RWPE1 (cell line): ENCODE measurements around the gene SH3RF1.

Experiments used
- CTCF ChIA-PET: fragments of 350-600 bp; sonication (Branson Sonifier 250); formaldehyde crosslinking; extraction: SDS; loops from one replicate; lab custom pipeline; 2021; lab: Yijun Ruan, JAX
- POLR2A ChIA-PET: fragments of 400-600 bp; formaldehyde crosslinking; extraction: SDS; loops from one replicate; lab custom pipeline; 2020; ENCODE audit warnings: antibody characterized with exemption; ENCODE audit not compliant: low non-redundant PET; lab: Yijun Ruan, JAX
- DNase-seq: peaks from one replicate; pipeline ENCODE4 v3.0.0; 2012; ENCODE audit warnings: low spot score
- H3K27ac ChIP-seq: fragments of 450-650 bp; 2 replicates; pipeline ENCODE4 v1.5.1; 2017
- TF ChIP-seq, protein P1 (sequence below): fragments of 450-650 bp; conservative IDR thresholded peaks from 2 replicates; pipeline ENCODE4 v1.5.1; 2017; ENCODE audit warnings: low read depth, mild to moderate bottlenecking

Gene SH3RF1

DNA sequence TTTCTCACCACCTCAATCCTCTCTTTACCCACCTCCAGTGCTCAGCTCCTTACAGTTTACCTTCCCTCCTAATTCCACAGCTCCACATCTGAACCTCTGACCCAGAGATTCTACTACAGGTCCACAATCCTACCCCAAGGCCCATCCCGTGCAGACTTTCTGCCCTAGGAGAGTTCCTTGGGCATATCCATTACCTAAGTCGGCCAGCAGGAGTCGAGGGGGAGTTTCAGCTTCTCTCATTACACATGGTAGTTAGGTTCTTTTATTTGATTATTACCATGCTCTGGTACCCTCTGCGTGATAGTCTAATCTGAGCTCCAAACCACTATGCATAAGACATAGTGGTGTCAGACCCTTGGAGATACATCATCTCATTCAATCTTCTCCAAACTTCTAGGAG is 117.9 kb downstream of the SH3RF1 start:
- CTCF ChIA-PET: interaction anchor here (0.9 kb wide), 1 partner anchor 946 kb away, joined by 3 read pairs; no protein-coding TSS in a partner anchor
- no peak for DNase-seq
- POLR2A ChIA-PET: no interaction called here
- TF ChIP-seq, protein P1, sequence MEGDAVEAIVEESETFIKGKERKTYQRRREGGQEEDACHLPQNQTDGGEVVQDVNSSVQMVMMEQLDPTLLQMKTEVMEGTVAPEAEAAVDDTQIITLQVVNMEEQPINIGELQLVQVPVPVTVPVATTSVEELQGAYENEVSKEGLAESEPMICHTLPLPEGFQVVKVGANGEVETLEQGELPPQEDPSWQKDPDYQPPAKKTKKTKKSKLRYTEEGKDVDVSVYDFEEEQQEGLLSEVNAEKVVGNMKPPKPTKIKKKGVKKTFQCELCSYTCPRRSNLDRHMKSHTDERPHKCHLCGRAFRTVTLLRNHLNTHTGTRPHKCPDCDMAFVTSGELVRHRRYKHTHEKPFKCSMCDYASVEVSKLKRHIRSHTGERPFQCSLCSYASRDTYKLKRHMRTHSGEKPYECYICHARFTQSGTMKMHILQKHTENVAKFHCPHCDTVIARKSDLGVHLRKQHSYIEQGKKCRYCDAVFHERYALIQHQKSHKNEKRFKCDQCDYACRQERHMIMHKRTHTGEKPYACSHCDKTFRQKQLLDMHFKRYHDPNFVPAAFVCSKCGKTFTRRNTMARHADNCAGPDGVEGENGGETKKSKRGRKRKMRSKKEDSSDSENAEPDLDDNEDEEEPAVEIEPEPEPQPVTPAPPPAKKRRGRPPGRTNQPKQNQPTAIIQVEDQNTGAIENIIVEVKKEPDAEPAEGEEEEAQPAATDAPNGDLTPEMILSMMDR: no peak
- H3K27ac ChIP-seq: no peak overlapping the region

DNA sequence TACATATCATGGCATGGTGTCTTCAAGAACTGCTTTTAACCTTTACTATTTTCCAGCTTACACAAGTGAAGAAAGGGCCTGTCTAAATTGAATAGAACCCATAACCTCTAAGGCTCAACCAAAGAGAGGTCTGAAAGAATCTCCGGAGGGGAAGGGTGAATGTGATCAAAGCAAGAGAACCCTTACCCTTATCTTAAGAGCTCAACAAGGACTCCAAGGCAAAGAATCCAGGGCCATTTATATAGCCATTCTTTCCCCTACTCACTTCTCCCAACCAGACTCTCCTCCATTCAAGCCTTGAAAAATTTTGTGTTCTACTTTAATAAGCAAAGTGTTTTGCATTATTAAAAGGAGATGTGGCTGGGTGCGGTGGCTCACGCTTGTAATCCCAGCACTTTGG is 118.7 kb downstream of the SH3RF1 start:
- TF ChIP-seq, protein P1: no peak
- no peak for DNase-seq
- CTCF ChIA-PET: no interaction called here
- POLR2A ChIA-PET: no interaction called here
- H3K27ac ChIP-seq: no peak overlapping the region

DNA sequence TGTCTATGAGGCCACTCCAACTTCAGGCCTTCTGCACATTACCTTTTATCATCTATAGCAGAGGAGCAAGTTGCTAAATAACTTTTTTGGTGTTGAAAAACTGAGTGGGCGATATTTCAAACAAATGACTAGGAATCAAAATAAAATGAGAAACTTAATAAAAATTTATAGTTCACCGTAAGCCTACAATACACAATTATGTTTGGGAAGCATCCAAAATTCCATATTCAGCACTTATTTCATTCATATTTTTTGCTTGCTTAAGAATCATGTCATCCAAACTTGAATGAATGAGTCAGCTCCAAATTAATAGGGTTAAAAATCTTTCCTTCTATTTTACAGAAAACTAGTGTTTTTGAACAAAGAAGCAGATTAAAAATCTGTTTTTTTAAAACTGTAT is 119.1 kb downstream of the SH3RF1 start:
- H3K27ac ChIP-seq: no peak overlapping the region
- CTCF ChIA-PET: no interaction called here
- POLR2A ChIA-PET: no interaction called here
- TF ChIP-seq, protein P1: no peak
- no peak for DNase-seq

DNA sequence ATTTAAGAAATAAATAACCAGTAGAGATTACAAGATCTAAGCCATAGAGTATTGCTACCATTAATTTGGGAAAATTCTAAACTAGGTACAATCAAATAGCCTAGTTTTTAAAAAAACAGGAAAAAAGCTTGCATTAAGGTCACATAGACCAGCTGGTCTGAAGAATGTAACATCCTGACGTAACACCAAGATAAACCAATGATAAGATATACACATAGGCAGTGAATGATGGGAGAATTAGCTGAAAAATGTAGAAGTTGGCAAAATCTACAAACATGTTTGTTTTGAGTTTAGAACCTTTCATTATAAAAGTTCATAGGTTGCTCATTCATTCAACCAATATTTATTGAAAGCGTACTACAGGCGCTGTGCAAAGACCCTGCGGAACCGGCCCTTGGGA is 120.0 kb downstream of the SH3RF1 start:
- ChIA-PET CTCF (no interaction called here), POLR2A (no interaction called here)
- no peak for DNase-seq
- no peak overlapping the region for H3K27ac ChIP-seq
- TF ChIP-seq, protein P1: no peak

DNA sequence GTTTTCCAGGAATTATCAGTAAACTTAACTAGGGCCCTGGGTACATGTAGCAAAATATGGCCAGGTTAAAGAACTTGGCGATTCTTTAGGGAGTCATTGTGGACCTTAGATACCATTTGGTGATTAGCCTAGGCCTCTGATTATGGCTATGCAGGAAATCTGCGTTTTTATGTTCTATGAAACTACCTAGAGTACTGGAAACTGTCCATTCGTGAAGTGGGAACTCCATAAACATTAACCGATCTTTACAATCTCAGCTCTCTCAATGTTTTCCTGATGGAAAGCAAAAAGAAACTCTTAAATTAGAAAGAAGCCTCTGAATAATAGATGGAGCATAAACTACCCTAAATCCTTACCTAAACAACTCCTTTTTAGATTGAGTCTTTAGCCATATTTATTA is 121.9 kb downstream of the SH3RF1 start:
- no peak overlapping the region for H3K27ac ChIP-seq
- TF ChIP-seq, protein P1: no peak
- POLR2A ChIA-PET: no interaction called here
- CTCF ChIA-PET: interaction anchor here (0.6 kb wide), 1 partner anchor 268 kb away, joined by 4 read pairs; no protein-coding TSS in a partner anchor
- no peak for DNase-seq

GRCh38 chr4:169147191-169147590 is 123.6 kb downstream of the SH3RF1 start:
- CTCF ChIA-PET: no interaction called here
- TF ChIP-seq, protein P1: no peak
- peak; percentile 72 for DNase-seq
- POLR2A ChIA-PET: no interaction called here
- H3K27ac ChIP-seq: no peak overlapping the region
